ENCODE measurements around the gene ENPP5.
"Not testable (repeated sequence)": the region's sequence is repeated elsewhere in the genome, so short reads cannot be mapped to it uniquely, and the experiment has no call there.

The ENPP5 gene

GRCh38 chr6:46175446-46175845 lies 4.7 kb upstream of the ENPP5 start:
- no peak for TF ChIP-seq YY1 (IDR thresholded peaks at IDR 0.05; ENCODE audit: insufficient read depth, insufficient read length)
- no peak for TF ChIP-seq ZNF274 (IDR thresholded peaks at IDR 0.05; ENCODE audit: low read depth, low read length)
- TF ChIP-seq SUZ12 (IDR thresholded peaks at IDR 0.05; ENCODE audit: extremely low read depth, insufficient read depth, insufficient read length): no peak
- H3K36me3 ChIP-seq (ENCODE audit: insufficient read depth, insufficient read length, low read length): no peaks in the 10 kb centered on the region
- H3K9ac ChIP-seq (ENCODE audit: insufficient read length, low read depth): no peak overlapping the region
- no peaks in the 10 kb centered on the region for H3K9me3 ChIP-seq (ENCODE audit: insufficient read depth, low read length)
- H3K4me1 ChIP-seq (ENCODE audit: insufficient read depth, insufficient read length): no peaks in the 10 kb centered on the region
- H3K4me3 ChIP-seq (ENCODE audit: insufficient read length, low read depth): no peak overlapping the region
- no peaks in the 10 kb centered on the region for H3K27me3 ChIP-seq (ENCODE audit: insufficient read depth, insufficient read length)
- no peak for DNase-seq (ENCODE audit: low read depth, low spot score)

GRCh38 chr6:46174904-46175303 lies 4.1 kb upstream of the ENPP5 start:
- Histone ChIP-seq H3K27me3 (ENCODE audit: insufficient read depth, insufficient read length) (no peaks in the 10 kb centered on the region), H3K9ac (ENCODE audit: insufficient read length, low read depth) (no peak overlapping the region), H3K4me3 (ENCODE audit: insufficient read length, low read depth) (no peak overlapping the region), H3K36me3 (ENCODE audit: insufficient read depth, insufficient read length, low read length) (no peaks in the 10 kb centered on the region), H3K9me3 (ENCODE audit: insufficient read depth, low read length) (no peaks in the 10 kb centered on the region), H3K4me1 (ENCODE audit: insufficient read depth, insufficient read length) (no peaks in the 10 kb centered on the region)
- no peak for DNase-seq (ENCODE audit: low read depth, low spot score)
- TF ChIP-seq YY1 (IDR thresholded peaks at IDR 0.05; ENCODE audit: insufficient read depth, insufficient read length) (no peak), ZNF274 (IDR thresholded peaks at IDR 0.05; ENCODE audit: low read depth, low read length) (no peak), SUZ12 (IDR thresholded peaks at IDR 0.05; ENCODE audit: extremely low read depth, insufficient read depth, insufficient read length) (no peak)

- Histone ChIP-seq H3K9me3 (ENCODE audit: insufficient read depth, low read length) (no peaks in the 10 kb centered on the region), H3K27me3 (ENCODE audit: insufficient read depth, insufficient read length) (no peaks in the 10 kb centered on the region), H3K4me3 (ENCODE audit: insufficient read length, low read depth) (no peak overlapping the region), H3K36me3 (ENCODE audit: insufficient read depth, insufficient read length, low read length) (no peaks in the 10 kb centered on the region), H3K4me1 (ENCODE audit: insufficient read depth, insufficient read length) (no peaks in the 10 kb centered on the region), H3K9ac (ENCODE audit: insufficient read length, low read depth) (no peak overlapping the region)
- no peak for DNase-seq (ENCODE audit: low read depth, low spot score)
- no peak for TF ChIP-seq ZNF274 (IDR thresholded peaks at IDR 0.05; ENCODE audit: low read depth, low read length)
- no peak for TF ChIP-seq YY1 (IDR thresholded peaks at IDR 0.05; ENCODE audit: insufficient read depth, insufficient read length)
- no peak for TF ChIP-seq SUZ12 (IDR thresholded peaks at IDR 0.05; ENCODE audit: extremely low read depth, insufficient read depth, insufficient read length)
Observed at GRCh38 chr6:46172176-46172575, 1.4 kb upstream of the ENPP5 start.

GRCh38 chr6:46160102-46160501 lies 10.7 kb downstream of the ENPP5 start:
- no peak for DNase-seq (ENCODE audit: low read depth, low spot score)
- TF ChIP-seq SUZ12 (IDR thresholded peaks at IDR 0.05; ENCODE audit: extremely low read depth, insufficient read depth, insufficient read length) (no peak), ZNF274 (IDR thresholded peaks at IDR 0.05; ENCODE audit: low read depth, low read length) (no peak), YY1 (IDR thresholded peaks at IDR 0.05; ENCODE audit: insufficient read depth, insufficient read length) (no peak)
- H3K27me3 ChIP-seq (ENCODE audit: insufficient read depth, insufficient read length): no peaks in the 10 kb centered on the region
- no peaks in the 10 kb centered on the region for H3K9me3 ChIP-seq (ENCODE audit: insufficient read depth, low read length)
- no peaks in the 10 kb centered on the region for H3K4me1 ChIP-seq (ENCODE audit: insufficient read depth, insufficient read length)
- H3K36me3 ChIP-seq (ENCODE audit: insufficient read depth, insufficient read length, low read length): peaks cover 5% of the 10 kb centered on the region
- H3K4me3 ChIP-seq (ENCODE audit: insufficient read length, low read depth): no peak overlapping the region
- H3K9ac ChIP-seq (ENCODE audit: insufficient read length, low read depth): no peak overlapping the region

GRCh38 chr6:46159229-46159628 lies 11.6 kb downstream of the ENPP5 start:
- DNase-seq (ENCODE audit: low read depth, low spot score): no peak
- H3K36me3 ChIP-seq (ENCODE audit: insufficient read depth, insufficient read length, low read length): peaks cover 5% of the 10 kb centered on the region
- TF ChIP-seq YY1 (IDR thresholded peaks at IDR 0.05; ENCODE audit: insufficient read depth, insufficient read length) (no peak), SUZ12 (IDR thresholded peaks at IDR 0.05; ENCODE audit: extremely low read depth, insufficient read depth, insufficient read length) (no peak), ZNF274 (IDR thresholded peaks at IDR 0.05; ENCODE audit: low read depth, low read length) (no peak)
- H3K4me1 ChIP-seq (ENCODE audit: insufficient read depth, insufficient read length): no peaks in the 10 kb centered on the region
- no peak overlapping the region for H3K9ac ChIP-seq (ENCODE audit: insufficient read length, low read depth)
- H3K4me3 ChIP-seq (ENCODE audit: insufficient read length, low read depth): no peak overlapping the region
- H3K27me3 ChIP-seq (ENCODE audit: insufficient read depth, insufficient read length): no peaks in the 10 kb centered on the region
- H3K9me3 ChIP-seq (ENCODE audit: insufficient read depth, low read length): no peaks in the 10 kb centered on the region

GRCh38 chr6:46156701-46157100 lies 14.1 kb downstream of the ENPP5 start:
- H3K9ac ChIP-seq (ENCODE audit: insufficient read length, low read depth): no peak overlapping the region
- no peaks in the 10 kb centered on the region for H3K4me1 ChIP-seq (ENCODE audit: insufficient read depth, insufficient read length)
- TF ChIP-seq ZNF274 (IDR thresholded peaks at IDR 0.05; ENCODE audit: low read depth, low read length) (no peak), YY1 (IDR thresholded peaks at IDR 0.05; ENCODE audit: insufficient read depth, insufficient read length) (no peak), SUZ12 (IDR thresholded peaks at IDR 0.05; ENCODE audit: extremely low read depth, insufficient read depth, insufficient read length) (no peak)
- H3K4me3 ChIP-seq (ENCODE audit: insufficient read length, low read depth): no peak overlapping the region
- no peak for DNase-seq (ENCODE audit: low read depth, low spot score)
- H3K36me3 ChIP-seq (ENCODE audit: insufficient read depth, insufficient read length, low read length): peaks cover 4% of the 10 kb centered on the region
- no peaks in the 10 kb centered on the region for H3K27me3 ChIP-seq (ENCODE audit: insufficient read depth, insufficient read length)
- H3K9me3 ChIP-seq (ENCODE audit: insufficient read depth, low read length): no peaks in the 10 kb centered on the region

GRCh38 chr6:46149066-46149465 lies 21.7 kb downstream of the ENPP5 start:
- H3K9me3 ChIP-seq (ENCODE audit: insufficient read depth, low read length); H3K4me1 ChIP-seq (ENCODE audit: insufficient read depth, insufficient read length); H3K27me3 ChIP-seq (ENCODE audit: insufficient read depth, insufficient read length); H3K36me3 ChIP-seq (ENCODE audit: insufficient read depth, insufficient read length, low read length); H3K4me3 ChIP-seq (ENCODE audit: insufficient read length, low read depth); DNase-seq (ENCODE audit: low read depth, low spot score); H3K9ac ChIP-seq (ENCODE audit: insufficient read length, low read depth): not testable (repeated sequence)

- Histone ChIP-seq H3K9ac (ENCODE audit: insufficient read length, low read depth) (no peak overlapping the region), H3K4me3 (ENCODE audit: insufficient read length, low read depth) (no peak overlapping the region), H3K4me1 (ENCODE audit: insufficient read depth, insufficient read length) (no peaks in the 10 kb centered on the region), H3K27me3 (ENCODE audit: insufficient read depth, insufficient read length) (no peaks in the 10 kb centered on the region), H3K36me3 (ENCODE audit: insufficient read depth, insufficient read length, low read length) (no peaks in the 10 kb centered on the region), H3K9me3 (ENCODE audit: insufficient read depth, low read length) (no peaks in the 10 kb centered on the region)
- no peak for DNase-seq (ENCODE audit: low read depth, low spot score)
- TF ChIP-seq YY1 (IDR thresholded peaks at IDR 0.05; ENCODE audit: insufficient read depth, insufficient read length): no peak
- TF ChIP-seq ZNF274 (IDR thresholded peaks at IDR 0.05; ENCODE audit: low read depth, low read length): no peak
- no peak for TF ChIP-seq SUZ12 (IDR thresholded peaks at IDR 0.05; ENCODE audit: extremely low read depth, insufficient read depth, insufficient read length)
Observed at GRCh38 chr6:46144270-46144669, 26.5 kb downstream of the ENPP5 start.

Measured in NT2/D1 (cell line).